WERI-Rb-1 (cell line): ENCODE results near the gene MMP7.

Experiments used
- DNase-seq: peaks from one replicate; pipeline ENCODE4 v3.0.0-alpha.2; 2020
- H3K27ac ChIP-seq: fragments of 250-450 bp; sonication (Bioruptor Pico); 2 replicates; pipeline ENCODE4 v1.5.1; 2020; ENCODE audit warnings: mild to moderate bottlenecking, moderate library complexity
- H3K27me3 ChIP-seq: fragments of 250-450 bp; sonication (Bioruptor Pico); 2 replicates; pipeline ENCODE4 v1.5.1; 2021; ENCODE audit warnings: mild to moderate bottlenecking, low read depth, moderate library complexity; ENCODE audit not compliant: insufficient read depth, severe bottlenecking
- H3K36me3 ChIP-seq: fragments of 250-450 bp; sonication (Bioruptor Pico); 2 replicates; pipeline ENCODE4 v1.5.1; 2020; ENCODE audit warnings: mild to moderate bottlenecking, moderate library complexity
- H3K4me3 ChIP-seq: 2 replicates; pipeline ENCODE4 v1.5.1; 2011; ENCODE audit warnings: low read depth, mild to moderate bottlenecking, control low read depth, low read length
- H3K9me3 ChIP-seq: fragments of 250-450 bp; sonication (Bioruptor Pico); 2 replicates; pipeline ENCODE4 v1.5.1; 2021; ENCODE audit warnings: mild to moderate bottlenecking, moderate library complexity; ENCODE audit not compliant: severe bottlenecking
- CTCF ChIP-seq: IDR thresholded peaks from 2 replicates; pipeline ENCODE4 v1.5.1; 2011; ENCODE audit warnings: low read depth, mild to moderate bottlenecking, control low read depth, inconsistent platforms, low read length

The MMP7 gene

GRCh38 chr11:102538932-102539331 lies 8.4 kb upstream of the MMP7 start:
- Histone ChIP-seq H3K27ac (no peak overlapping the region), H3K4me3 (no peak overlapping the region), H3K9me3 (no peaks in the 10 kb centered on the region), H3K27me3 (no peaks in the 10 kb centered on the region), H3K36me3 (no peaks in the 10 kb centered on the region)
- DNase-seq, result no peak
- no peak for TF ChIP-seq CTCF

GRCh38 chr11:102534261-102534872 lies 3.8 kb upstream of the MMP7 start:
- no peak for DNase-seq
- H3K36me3 ChIP-seq, result no peaks in the 10 kb centered on the region
- no peak overlapping the region for H3K4me3 ChIP-seq
- H3K27me3 ChIP-seq, result no peaks in the 10 kb centered on the region
- H3K27ac ChIP-seq, result no peak overlapping the region
- no peak for TF ChIP-seq CTCF
- no peaks in the 10 kb centered on the region for H3K9me3 ChIP-seq

GRCh38 chr11:102528618-102529017 lies 1.9 kb downstream of the MMP7 start:
- H3K4me3 ChIP-seq, result no peak overlapping the region
- TF ChIP-seq CTCF, result no peak
- no peaks in the 10 kb centered on the region for H3K27me3 ChIP-seq
- H3K27ac ChIP-seq, result no peak overlapping the region
- H3K9me3 ChIP-seq, result no peaks in the 10 kb centered on the region
- no peak for DNase-seq
- no peaks in the 10 kb centered on the region for H3K36me3 ChIP-seq

DNA sequence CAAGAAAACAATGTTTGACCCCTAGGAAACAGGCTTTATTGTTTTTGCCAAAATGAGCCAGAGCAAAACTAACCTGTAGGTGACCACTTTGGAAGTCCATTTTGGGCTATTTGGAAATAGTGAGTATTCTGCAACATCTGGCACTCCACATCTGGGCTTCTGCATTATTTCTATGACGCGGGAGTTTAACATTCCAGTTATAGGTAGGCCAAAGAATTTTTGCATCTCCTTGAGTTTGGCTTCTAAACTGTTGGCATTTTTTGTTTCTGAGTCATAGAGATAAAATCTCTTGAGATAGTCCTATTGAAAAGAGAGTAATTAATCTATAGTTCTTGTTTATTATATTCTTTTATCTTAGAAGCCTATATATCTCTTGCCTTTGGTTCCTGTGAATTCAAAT lies 2.9 kb downstream of the MMP7 start:
- Histone ChIP-seq H3K9me3 (no peaks in the 10 kb centered on the region), H3K27ac (no peak overlapping the region), H3K36me3 (no peaks in the 10 kb centered on the region), H3K4me3 (no peak overlapping the region), H3K27me3 (no peaks in the 10 kb centered on the region)
- DNase-seq, result no peak
- TF ChIP-seq CTCF, result no peak

GRCh38 chr11:102527041-102527440 lies 3.5 kb downstream of the MMP7 start:
- Histone ChIP-seq H3K9me3 (no peaks in the 10 kb centered on the region), H3K27ac (no peak overlapping the region), H3K27me3 (no peaks in the 10 kb centered on the region), H3K36me3 (no peaks in the 10 kb centered on the region), H3K4me3 (no peak overlapping the region)
- DNase-seq, result no peak
- no peak for TF ChIP-seq CTCF

DNA sequence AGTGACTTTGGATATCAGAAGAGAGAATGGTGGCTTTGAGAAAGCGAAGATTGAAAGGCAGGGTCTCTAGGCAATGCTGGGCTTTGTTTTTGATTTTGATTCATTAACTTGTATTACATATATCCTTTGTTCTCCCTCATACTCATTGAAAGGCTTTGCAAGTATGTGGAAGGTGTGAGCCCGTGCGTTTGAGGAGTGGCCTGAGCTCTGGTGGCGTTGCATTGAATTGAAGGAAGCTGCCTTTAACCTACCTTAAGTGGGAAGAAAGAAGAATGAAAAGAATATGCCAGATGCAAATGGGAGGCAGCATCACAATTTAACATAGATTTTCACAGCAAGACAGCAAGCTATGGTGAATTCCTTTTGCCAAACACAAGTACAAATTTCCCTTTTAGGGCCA lies 6.7 kb downstream of the MMP7 start:
- no peak overlapping the region for H3K4me3 ChIP-seq

More for the DNA sequence above, 6.7 kb downstream of the MMP7 start:
- H3K9me3 ChIP-seq, result no peaks in the 10 kb centered on the region
- no peak for TF ChIP-seq CTCF
- H3K27me3 ChIP-seq, result no peaks in the 10 kb centered on the region
- no peaks in the 10 kb centered on the region for H3K36me3 ChIP-seq
- no peak overlapping the region for H3K27ac ChIP-seq
- no peak for DNase-seq
